Measurements from ENCODE around the gene ZNF787. TPM values are rescaled to one million over a fixed set of nuclear protein-coding genes. Genes with fewer than 3 reads are reported as not detected.

ZNF787 gene
- polyA plus RNA-seq, 1 experiment: 4.5 TPM

DNA sequence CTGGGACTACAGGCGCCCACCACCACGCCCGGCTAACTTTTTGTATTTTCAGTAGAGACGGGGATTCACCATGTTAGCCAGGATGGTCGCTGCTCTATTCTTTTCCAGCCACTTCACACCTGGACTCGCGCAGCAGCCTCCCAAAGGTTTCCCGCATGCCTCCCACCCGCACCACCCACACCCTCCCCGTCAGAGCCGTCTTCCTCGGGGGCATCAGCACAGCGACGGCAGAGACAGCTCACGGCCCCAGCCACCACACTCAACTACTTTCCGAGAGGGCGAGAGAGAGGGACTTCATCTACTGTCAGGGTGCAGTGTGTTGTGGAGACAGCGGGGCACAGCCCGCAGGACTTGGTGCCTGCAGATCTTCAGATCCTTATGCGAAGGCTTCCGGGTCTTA lies 5.6 kb downstream of the ZNF787 start:
- ChIA-PET POLR2A (no interaction called here), CTCF (interaction anchor here (0.7 kb wide), 1 partner anchor 49 kb away, joined by 3 read pairs; no protein-coding TSS in a partner anchor)
- DNase-seq (ENCODE audit: low read depth, low spot score): no peak
- H3K4me3 ChIP-seq (ENCODE audit: low read depth, low read length): no peak overlapping the region
- TF ChIP-seq CTCF (IDR thresholded peaks at IDR 0.05; ENCODE audit: low read depth, low read length): no peak
- H3K27me3 ChIP-seq (ENCODE audit: control insufficient read depth, insufficient read depth, low read length): no peaks in the 10 kb centered on the region
- H3K27ac ChIP-seq (ENCODE audit: low read depth, low read length): no peak overlapping the region
- no peaks in the 10 kb centered on the region; the same call in 1 of the 2 replicates for H3K9me3 ChIP-seq (ENCODE audit: control insufficient read depth, insufficient read depth, low read length)

GRCh38 chr19:56114778-56115110 lies 6.4 kb downstream of the ZNF787 start:
- CTCF ChIA-PET: no interaction called here
- Histone ChIP-seq H3K27me3 (ENCODE audit: control insufficient read depth, insufficient read depth, low read length) (no peaks in the 10 kb centered on the region), H3K27ac (ENCODE audit: low read depth, low read length) (no peak overlapping the region), H3K4me3 (ENCODE audit: low read depth, low read length) (no peak overlapping the region), H3K9me3 (ENCODE audit: control insufficient read depth, insufficient read depth, low read length) (no peaks in the 10 kb centered on the region; the same call in 1 of the 2 replicates)
- DNase-seq (ENCODE audit: low read depth, low spot score): no peak
- no peak for TF ChIP-seq CTCF (IDR thresholded peaks at IDR 0.05; ENCODE audit: low read depth, low read length)
- POLR2A ChIA-PET: no interaction called here

- Histone ChIP-seq H3K4me3 (ENCODE audit: low read depth, low read length) (no peak overlapping the region), H3K27ac (ENCODE audit: low read depth, low read length) (no peak overlapping the region), H3K27me3 (ENCODE audit: control insufficient read depth, insufficient read depth, low read length) (no peaks in the 10 kb centered on the region), H3K9me3 (ENCODE audit: control insufficient read depth, insufficient read depth, low read length) (no peaks in the 10 kb centered on the region; the same call in 1 of the 2 replicates)
- TF ChIP-seq CTCF (IDR thresholded peaks at IDR 0.05; ENCODE audit: low read depth, low read length): no peak
- no peak for DNase-seq (ENCODE audit: low read depth, low spot score)
- POLR2A ChIA-PET: no interaction called here
- CTCF ChIA-PET: no interaction called here
Measured at GRCh38 chr19:56114051-56114777, 6.9 kb downstream of the ZNF787 start.

GRCh38 chr19:56113074-56113632 lies 7.9 kb downstream of the ZNF787 start:
- no peak for TF ChIP-seq CTCF (IDR thresholded peaks at IDR 0.05; ENCODE audit: low read depth, low read length)
- no peaks in the 10 kb centered on the region; the same call in 1 of the 2 replicates for H3K9me3 ChIP-seq (ENCODE audit: control insufficient read depth, insufficient read depth, low read length)
- H3K27ac ChIP-seq (ENCODE audit: low read depth, low read length): no peak overlapping the region
- POLR2A ChIA-PET: no interaction called here
- CTCF ChIA-PET: no interaction called here
- no peak for DNase-seq (ENCODE audit: low read depth, low spot score)
- no peaks in the 10 kb centered on the region for H3K27me3 ChIP-seq (ENCODE audit: control insufficient read depth, insufficient read depth, low read length)
- no peak overlapping the region for H3K4me3 ChIP-seq (ENCODE audit: low read depth, low read length)

DNA sequence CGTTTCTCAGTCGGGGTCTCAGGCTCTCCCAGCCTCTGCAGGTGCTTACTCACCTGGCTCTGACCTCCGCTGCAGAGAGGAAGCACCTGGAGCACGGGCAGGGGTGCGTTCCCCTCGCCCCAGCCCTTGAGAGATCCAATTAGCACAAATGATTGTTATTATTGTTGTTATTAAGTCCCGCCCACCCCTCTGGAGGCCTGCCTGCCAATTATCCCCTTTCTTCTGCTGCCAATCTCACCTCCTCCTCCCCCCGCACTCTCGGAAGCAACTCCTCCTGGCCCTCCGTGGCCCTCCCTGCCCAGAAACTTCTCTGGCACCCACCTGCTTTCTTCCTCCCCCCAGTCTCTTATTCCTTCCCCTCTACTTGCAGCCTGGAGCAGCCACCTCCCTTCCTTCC lies 8.8 kb downstream of the ZNF787 start:
- Histone ChIP-seq H3K27ac (ENCODE audit: low read depth, low read length) (no peak overlapping the region), H3K4me3 (ENCODE audit: low read depth, low read length) (no peak overlapping the region), H3K27me3 (ENCODE audit: control insufficient read depth, insufficient read depth, low read length) (no peaks in the 10 kb centered on the region), H3K9me3 (ENCODE audit: control insufficient read depth, insufficient read depth, low read length) (no peaks in the 10 kb centered on the region; the same call in 1 of the 2 replicates)
- ChIA-PET POLR2A (no interaction called here), CTCF (interaction anchor here (1.5 kb wide), 1 partner anchor 31 kb away, joined by 4 read pairs; no protein-coding TSS in a partner anchor)
- DNase-seq (ENCODE audit: low read depth, low spot score): no peak
- TF ChIP-seq CTCF (IDR thresholded peaks at IDR 0.05; ENCODE audit: low read depth, low read length): no peak

Data from AG04450 (cell line).